GM19324 (cell line): ENCODE data around the gene RASGEF1C.

Experiments
- ATAC-seq: cut with Tn5 transposase; IDR thresholded peaks from one replicate; pipeline ENCODE4 v1.9.1; 2021; ENCODE audit warnings: mild to moderate bottlenecking, moderate library complexity; ENCODE audit not compliant: unreplicated experiment, low FRiP score

The RASGEF1C gene

DNA sequence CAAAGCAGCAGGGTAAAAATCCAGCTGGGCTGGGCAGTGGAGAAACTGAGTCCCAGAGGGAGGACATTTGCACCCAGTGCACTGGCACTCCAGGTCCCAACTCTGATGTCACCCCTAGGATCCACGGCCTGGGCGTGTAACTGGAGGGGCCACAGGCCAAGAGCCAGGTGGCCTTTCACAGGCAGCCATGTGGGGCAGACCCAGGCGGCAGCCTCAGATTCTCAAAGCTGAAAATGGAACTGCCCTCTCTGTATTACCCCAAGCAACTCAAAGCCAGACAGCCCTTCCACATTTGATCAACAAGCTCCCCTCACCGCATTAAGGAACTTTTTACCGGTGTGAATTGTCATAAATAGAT lies 46.7 kb downstream of the RASGEF1C start:
- no peak for ATAC-seq

GRCh38 chr5:180161420-180162303 lies 47.3 kb downstream of the RASGEF1C start:
- no peak for ATAC-seq

GRCh38 chr5:180160789-180161188 lies 48.2 kb downstream of the RASGEF1C start:
- ATAC-seq: no peak

DNA sequence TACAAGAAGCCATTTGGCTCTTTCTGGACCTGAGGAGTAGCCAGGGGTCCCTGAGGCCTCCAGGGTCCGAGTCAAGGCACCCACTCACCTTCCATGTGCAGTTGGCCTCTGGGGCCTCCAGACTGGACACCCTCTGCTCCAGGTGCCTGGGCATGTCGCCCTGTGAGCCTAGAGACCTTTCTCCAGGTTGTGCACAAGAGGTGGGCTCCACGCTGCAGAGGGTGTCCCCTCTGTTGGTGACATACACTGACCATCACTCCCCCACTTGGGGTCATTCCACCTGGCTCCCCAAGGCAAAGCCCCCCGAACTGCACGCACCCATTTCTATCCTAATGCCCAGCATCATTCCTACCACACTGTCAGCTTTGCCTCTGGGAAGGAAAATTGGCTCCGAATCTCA lies 48.8 kb downstream of the RASGEF1C start:
- no peak for ATAC-seq

DNA sequence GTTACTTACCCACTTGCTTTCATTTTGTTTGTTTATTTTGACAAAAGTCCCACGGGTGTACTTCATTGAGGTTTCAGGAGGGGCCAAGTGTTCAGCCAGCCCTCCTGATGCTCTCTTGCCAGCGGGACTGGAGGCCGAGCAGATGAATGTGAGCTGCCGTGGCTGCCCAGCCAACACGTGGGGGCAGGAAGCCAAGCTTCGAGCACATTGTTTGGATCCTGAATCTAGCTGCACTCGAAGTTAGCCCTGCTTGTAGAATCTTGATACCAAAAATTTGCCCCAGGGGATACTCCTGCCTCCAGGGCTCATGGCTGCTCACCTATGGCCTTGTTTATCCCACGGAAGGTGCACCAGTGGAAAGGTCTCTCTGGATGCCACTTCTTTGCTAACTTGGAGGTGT lies 49.3 kb downstream of the RASGEF1C start:
- no peak for ATAC-seq

- no peak for ATAC-seq
Observed at GRCh38 chr5:180157866-180158265, 51.1 kb downstream of the RASGEF1C start.

DNA sequence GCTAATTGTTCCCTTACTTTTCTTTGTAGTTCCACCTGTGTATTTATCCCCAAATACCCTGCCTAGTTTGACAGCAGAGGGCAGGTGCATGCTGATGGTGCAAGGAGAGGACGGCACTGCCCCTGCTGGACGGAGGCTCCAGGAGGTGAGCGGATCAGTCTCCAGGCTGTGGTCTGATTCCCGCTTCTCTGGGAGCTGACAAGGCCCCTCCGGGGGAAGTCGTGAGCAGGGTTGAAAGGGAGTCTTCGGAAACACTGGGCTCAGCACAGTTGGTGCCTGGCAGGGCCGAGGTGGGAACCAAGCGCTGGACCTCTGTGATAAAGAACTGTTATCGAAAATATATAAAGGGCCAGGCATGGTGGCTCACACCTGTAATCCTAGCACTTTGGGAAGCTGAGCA lies 52.9 kb downstream of the RASGEF1C start:
- no peak for ATAC-seq

GRCh38 chr5:180155365-180155926 lies 53.6 kb downstream of the RASGEF1C start:
- no peak for ATAC-seq

- no peak for ATAC-seq
Observed at GRCh38 chr5:180154821-180155364, 54.1 kb downstream of the RASGEF1C start.

DNA sequence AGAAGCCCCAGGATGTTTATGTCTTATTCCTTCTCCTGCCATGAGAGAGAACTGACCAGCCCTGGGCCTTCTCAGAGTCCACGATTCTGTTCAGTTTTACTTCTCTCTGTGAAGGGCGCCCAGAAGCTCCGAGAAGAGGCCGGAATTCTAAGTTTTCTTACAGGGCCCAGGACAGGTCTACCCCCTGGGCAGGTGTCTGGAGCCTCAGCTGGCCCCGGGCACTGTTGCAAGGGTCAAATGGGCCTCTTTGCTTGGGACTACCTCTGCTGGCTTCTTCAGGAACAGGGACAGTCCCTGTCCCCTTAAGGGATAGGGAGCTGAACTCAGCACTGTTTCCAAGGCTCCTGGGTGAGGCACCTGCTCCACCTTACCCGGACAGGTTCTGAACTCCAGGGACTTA lies 55.0 kb downstream of the RASGEF1C start:
- ATAC-seq: no peak

DNA sequence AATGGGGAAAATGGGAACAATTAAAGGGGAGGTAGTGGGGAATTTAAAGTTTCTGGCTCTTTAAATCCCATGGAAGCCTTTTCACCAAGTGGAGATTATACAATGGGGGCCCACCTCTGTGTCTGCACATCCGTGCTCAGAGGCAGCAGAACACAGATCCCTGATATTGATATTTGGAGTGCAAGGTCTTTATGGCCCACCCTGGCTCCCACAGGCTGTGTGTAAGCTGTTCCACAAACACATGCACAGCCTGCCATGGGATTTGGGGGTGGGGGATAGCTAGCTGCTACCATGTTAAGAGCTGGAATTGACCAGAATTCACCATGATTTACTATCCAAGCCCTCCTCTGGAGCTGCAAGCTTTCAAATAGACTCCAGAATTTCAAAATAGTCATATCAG lies 55.9 kb downstream of the RASGEF1C start:
- ATAC-seq: no peak

DNA sequence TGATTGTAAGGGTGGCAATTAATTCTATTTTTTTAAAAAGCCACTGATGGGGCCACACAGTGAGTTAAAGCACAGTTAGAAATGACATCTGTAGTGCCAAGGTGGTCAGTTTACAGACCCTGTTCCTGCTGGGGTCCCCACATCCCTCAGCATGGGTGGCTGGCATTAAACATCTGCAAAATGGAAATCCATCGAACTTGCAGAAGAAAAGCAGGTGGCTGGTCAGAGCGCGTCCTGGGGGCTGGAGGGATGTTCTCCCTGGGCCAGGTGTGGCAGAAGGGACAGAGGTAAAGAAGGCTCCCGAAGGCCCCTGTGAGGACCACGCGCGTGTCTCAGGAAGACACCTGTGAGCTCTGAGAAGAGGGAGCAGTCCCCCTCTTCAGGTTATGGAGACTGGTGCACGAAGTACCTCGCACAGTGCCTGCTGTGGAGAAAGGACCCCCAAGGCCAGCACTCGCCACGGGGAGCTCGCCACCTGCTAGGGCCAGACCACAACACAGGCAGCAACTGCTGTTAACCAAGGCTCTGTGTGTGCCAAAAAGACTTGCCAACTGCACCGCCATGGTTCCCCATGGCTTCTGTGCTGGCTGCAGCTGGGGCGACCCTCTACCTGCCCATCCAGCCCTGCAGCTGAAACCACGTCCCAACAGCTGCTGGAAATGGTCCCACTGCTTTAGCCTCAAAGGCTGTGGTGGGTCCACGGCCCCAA lies 65.2 kb downstream of the RASGEF1C start:
- ATAC-seq: no peak

DNA sequence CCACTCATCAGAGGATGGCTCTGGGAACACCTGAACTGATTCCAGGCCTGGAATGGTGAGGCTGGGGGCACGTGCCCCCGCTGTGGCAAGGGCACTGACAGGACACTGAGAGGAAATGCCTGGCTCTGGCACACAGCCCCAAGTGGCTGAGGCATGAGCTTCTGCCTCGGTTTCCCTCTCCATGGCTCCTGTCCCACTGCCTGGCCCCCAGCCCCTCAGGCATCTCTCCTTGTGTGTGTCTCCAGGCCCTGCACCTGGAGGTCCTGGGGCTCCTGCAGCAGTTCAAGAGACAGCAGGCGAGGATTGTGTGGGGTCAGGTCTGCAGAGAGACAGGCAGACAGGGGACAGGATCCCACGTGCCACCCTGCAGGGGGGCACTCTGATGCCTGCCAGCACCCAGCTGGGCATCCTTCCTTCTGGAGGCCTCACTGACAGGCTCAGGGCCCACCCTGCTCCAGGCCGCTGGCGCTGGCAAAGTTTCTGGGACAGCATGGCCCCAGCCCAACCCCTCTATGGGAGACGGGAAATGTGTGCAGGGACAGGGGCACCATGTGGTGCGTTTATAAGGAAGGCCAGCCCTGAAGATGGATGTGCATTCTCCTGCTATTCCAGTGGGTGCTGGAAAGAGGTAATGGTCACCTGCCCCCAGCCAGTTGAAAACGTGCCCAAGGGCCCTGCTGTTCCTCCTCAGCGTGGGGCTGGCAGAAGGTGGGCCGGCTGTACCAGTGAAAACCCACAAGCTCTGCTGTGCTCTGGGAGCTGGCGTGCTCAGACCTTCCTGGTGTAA lies 66.0 kb downstream of the RASGEF1C start:
- no peak for ATAC-seq

DNA sequence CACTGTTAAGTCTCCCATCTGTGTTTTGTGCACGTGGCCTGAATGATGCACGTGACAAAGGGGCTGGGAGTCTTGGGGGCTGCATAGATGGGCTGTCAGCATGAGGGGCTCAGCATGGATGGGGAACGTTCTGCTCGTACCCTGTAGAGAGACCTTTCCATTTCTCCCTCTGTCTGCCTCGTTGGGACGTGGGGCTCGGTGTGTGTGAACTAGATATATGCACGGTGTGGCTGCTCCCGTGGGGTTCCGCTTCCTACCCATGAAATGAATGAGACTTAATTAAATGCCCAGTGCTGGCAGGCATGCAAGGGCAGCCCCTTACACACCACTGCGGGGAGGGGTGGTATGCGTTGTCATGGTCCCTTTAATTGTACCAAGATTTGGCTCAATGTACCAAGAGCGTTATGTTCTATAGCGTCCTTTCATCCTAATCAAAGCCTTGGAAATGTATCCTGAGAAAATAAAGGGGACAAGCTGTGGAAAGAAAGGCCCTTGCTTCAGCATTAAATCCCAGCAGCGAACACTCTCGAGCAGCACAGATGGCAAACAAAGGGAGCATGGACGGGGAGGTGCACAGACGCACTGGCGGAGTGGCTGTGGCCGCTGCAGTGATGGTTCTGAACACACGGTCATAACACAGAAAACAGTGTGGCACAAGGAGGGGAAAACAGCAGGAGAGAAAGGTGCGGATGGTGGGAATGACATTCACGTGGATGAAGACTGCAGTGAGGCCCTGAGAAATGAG lies 66.8 kb downstream of the RASGEF1C start:
- no peak for ATAC-seq

- no peak for ATAC-seq
Observed at GRCh38 chr5:180141068-180141660, 67.8 kb downstream of the RASGEF1C start.

DNA sequence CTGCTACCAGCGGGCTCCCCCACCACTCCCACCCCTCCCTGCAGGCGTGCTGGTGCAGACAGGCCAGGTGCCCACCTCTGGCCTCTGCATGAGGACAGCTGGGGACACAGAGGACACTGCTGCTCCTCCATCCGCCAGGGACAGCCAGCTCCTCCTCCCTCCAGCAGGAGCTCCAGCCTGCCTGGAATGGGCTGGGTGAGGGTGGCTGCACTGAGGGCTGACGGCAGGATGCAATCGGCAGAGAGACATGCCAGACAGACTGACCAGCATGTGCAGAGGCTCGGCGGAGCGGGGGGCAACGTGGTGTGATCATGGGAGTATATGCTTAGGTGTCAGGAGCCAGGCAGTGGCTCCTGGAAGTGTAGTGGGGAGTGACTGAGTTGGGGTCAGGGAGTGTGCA lies 68.4 kb downstream of the RASGEF1C start:
- ATAC-seq: no peak

- no peak for ATAC-seq
Observed at GRCh38 chr5:180140079-180140554, 68.9 kb downstream of the RASGEF1C start.

DNA sequence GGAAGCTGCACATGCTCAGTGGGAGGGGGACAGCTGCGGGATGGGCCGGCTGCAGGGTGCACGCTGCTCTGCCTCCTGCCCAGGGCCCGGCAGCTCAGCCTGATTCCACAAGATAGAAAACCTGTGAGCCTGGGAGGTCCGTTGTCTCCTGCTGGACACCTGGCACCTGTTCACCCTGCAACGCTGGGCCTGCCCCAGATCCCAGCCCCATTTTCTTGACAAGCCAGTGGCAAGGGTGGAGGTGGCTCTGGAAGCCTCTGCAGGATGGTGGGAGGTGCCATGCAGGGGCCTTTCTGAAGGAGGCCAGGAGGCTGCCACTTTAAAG lies 69.3 kb downstream of the RASGEF1C start:
- ATAC-seq: no peak

DNA sequence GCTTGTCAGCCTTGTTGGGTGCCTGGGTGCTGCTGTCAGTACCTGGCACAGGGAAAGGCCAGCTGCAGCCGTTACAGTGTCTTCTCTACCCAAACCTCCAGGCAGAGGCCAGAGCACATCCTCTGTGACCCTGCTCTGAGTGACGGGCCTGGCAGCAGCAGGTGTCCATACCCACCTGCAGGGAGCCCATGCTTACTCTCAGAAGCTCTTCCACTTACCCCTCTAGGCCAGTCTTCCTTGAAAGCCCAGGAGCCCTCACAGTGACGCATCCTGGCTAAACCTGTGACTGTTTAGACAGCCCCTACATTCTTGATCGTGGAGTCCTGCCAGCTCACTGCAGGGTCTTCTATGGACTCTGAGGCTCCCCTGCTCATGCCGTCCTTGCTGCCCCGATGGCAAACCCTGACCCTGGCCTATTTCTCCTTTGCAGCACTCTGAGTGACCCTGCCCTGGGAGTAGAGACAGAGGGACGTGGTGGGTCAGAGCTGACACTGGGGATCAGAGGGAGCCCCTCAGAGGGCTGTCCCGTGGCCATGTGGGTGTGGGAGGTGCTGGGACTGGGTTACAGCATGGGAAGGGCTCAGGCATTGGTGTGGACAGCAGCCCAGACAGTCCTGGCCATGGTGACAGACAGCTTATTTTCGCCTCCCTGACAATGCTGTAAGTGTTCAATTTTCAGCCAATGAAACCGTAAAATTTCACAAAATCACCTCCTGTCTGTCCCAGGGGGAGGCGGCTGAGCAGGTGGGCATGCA lies 69.9 kb downstream of the RASGEF1C start:
- ATAC-seq: no peak
